ENCODE results near the gene S100A16.

DNA sequence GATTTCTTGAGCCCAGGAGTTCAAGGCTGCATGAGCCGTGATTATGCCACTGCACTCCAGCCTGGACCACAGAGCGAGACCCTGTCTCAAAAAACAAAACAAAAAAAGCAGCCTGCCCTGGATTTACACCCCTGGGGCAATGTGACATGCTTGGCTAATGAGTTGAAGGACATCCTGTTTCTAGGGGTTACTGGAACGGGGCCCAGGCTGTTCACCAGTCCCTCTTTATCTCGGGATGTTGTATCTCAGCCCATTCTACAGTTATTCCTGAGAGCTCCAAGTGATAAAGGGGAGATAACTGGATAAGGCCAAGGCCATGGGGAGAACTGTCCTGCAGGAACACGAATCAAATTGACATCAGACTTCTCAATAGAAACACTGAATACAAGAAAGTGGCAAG is 25.6 kb downstream of the S100A16 start:
- TF ChIP-seq, protein P1, sequence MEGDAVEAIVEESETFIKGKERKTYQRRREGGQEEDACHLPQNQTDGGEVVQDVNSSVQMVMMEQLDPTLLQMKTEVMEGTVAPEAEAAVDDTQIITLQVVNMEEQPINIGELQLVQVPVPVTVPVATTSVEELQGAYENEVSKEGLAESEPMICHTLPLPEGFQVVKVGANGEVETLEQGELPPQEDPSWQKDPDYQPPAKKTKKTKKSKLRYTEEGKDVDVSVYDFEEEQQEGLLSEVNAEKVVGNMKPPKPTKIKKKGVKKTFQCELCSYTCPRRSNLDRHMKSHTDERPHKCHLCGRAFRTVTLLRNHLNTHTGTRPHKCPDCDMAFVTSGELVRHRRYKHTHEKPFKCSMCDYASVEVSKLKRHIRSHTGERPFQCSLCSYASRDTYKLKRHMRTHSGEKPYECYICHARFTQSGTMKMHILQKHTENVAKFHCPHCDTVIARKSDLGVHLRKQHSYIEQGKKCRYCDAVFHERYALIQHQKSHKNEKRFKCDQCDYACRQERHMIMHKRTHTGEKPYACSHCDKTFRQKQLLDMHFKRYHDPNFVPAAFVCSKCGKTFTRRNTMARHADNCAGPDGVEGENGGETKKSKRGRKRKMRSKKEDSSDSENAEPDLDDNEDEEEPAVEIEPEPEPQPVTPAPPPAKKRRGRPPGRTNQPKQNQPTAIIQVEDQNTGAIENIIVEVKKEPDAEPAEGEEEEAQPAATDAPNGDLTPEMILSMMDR (conservative IDR thresholded peaks at IDR 0.05 in 1 of 2, IDR thresholded peaks at IDR 0.05 in 1 of 2; ENCODE audit: low read depth in 1 of 2, low read length in 2 of 2), result no peak
- no peak for TF ChIP-seq EZH2 (IDR thresholded peaks at IDR 0.05; ENCODE audit: low read length, missing control alignments)
